MM.1S (cell line): ENCODE measurements around the gene AGGF1.

ENCODE experiments used
- DNase-seq: peaks from one replicate; pipeline ENCODE4 v3.0.0-alpha.2; 2015
- H2AFZ ChIP-seq: fragments of 300-600 bp; sonication (generic); 2 replicates; pipeline ENCODE4 v1.6.0; 2016; ENCODE audit warnings: antibody characterized with exemption, low read length
- H3F3A ChIP-seq: fragments of 300-600 bp; sonication (generic); 2 replicates; pipeline ENCODE4 v1.6.1; 2016; ENCODE audit warnings: mild to moderate bottlenecking, antibody characterized with exemption, low read length, moderate library complexity, mixed read lengths; ENCODE audit not compliant: insufficient read depth
- H3K27ac ChIP-seq: fragments of 300-600 bp; sonication (generic); 2 replicates; pipeline ENCODE4 v1.5.1; 2016; ENCODE audit warnings: mild to moderate bottlenecking, low read length
- H3K27me3 ChIP-seq: fragments of 300-600 bp; sonication (generic); replicated peaks from 2 replicates; pipeline ENCODE4 v1.6.0; 2016; ENCODE audit warnings: low read length; ENCODE audit not compliant: insufficient read depth
- H3K36me3 ChIP-seq: fragments of 300-600 bp; sonication (generic); replicated peaks from 2 replicates; pipeline ENCODE4 v1.6.1; 2016; ENCODE audit warnings: mild to moderate bottlenecking, low read length, mixed read lengths; ENCODE audit not compliant: insufficient read depth
- H3K4me1 ChIP-seq: fragments of 300-600 bp; sonication (generic); 2 replicates; pipeline ENCODE4 v1.6.1; 2016; ENCODE audit warnings: low read length, mixed read lengths
- H3K4me2 ChIP-seq: fragments of 300-600 bp; sonication (generic); 2 replicates; pipeline ENCODE4 v1.6.0; 2016; ENCODE audit warnings: low read depth, low read length
- H3K4me3 ChIP-seq: fragments of 300-600 bp; sonication (generic); 2 replicates; pipeline ENCODE4 v1.5.1; 2016; ENCODE audit warnings: low read length, mixed read lengths
- H3K79me2 ChIP-seq: fragments of 300-600 bp; sonication (generic); 2 replicates; pipeline ENCODE4 v1.6.1; 2016; ENCODE audit warnings: mixed run types, low read length, mixed read lengths
- H3K9ac ChIP-seq: fragments of 300-600 bp; sonication (generic); 2 replicates; pipeline ENCODE4 v1.6.1; 2016; ENCODE audit warnings: low read length, mixed read lengths
- H3K9me2 ChIP-seq: fragments of 300-600 bp; sonication (generic); replicated peaks from 2 replicates; pipeline ENCODE4 v1.6.1; 2016; ENCODE audit warnings: mild to moderate bottlenecking, low read length, mixed read lengths; ENCODE audit not compliant: insufficient read depth
- H3K9me3 ChIP-seq: fragments of 300-600 bp; sonication (generic); replicated peaks from 2 replicates; pipeline ENCODE4 v1.6.1; 2016; ENCODE audit warnings: mild to moderate bottlenecking, low read length, mixed read lengths; ENCODE audit not compliant: insufficient read depth
- H4K20me1 ChIP-seq: fragments of 300-600 bp; sonication (generic); 2 replicates; pipeline ENCODE4 v1.6.1; 2016; ENCODE audit warnings: mild to moderate bottlenecking, low read length, moderate library complexity, mixed read lengths; ENCODE audit not compliant: insufficient read depth
- EZH2 ChIP-seq: fragments of 300-600 bp; sonication (generic); optimal IDR thresholded peaks from 2 replicates; pipeline ENCODE3; 2017; ENCODE audit warnings: low read depth, mild to moderate bottlenecking, antibody characterized with exemption, low read length, mixed read lengths
- EZH2phosphoT487 ChIP-seq: fragments of 300-600 bp; sonication (generic); IDR thresholded peaks from 2 replicates; pipeline ENCODE4 v1.6.1; 2018; ENCODE audit warnings: antibody characterized with exemption, low read length
- TF ChIP-seq, protein P1 (sequence below): fragments of 300-600 bp; sonication (generic); IDR thresholded peaks from 2 replicates; pipeline ENCODE4 v1.5.1; 2016; ENCODE audit warnings: antibody characterized with exemption, low read length, mixed read lengths

Gene AGGF1

DNA sequence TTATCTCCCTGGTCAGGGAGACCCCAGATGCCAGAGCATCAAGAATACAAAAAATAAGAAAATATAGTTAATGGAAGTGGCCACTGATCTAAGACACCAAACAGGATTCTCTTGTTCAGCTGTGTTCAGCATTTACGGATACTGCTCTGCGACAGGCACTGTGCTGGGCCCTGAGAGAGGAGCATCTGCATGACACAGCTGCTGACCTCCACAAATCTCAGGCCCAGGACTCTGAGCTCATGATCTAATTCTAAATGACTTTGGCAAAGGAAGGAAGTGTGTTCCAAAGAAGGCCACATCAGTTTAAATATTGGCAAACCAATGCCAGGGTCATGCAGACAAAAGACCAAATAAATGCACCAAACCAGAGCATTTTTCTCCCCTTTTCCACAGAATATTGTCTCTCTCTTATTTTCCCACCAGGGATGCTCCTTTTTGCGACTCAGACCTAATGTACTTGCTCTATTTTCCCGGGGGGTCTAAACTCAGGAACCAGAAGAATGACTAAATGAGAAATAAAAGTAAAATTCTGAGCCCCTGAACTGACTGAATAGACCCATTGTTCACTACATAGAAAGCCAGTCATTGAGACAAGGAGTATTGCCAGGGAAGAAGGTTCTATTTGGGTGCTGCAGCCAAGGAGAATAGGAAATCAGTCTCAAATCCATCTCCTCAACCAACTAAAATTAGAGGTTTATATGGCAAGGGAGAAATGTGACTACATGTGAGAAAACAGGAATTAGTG lies 1.4 kb upstream of the AGGF1 start:
- H2AFZ ChIP-seq = no peak overlapping the region
- H3K4me3 ChIP-seq = no peak overlapping the region
- H3K4me2 ChIP-seq = no peak overlapping the region
- H3K27me3 ChIP-seq = no peaks in the 10 kb centered on the region
- no peak for DNase-seq
- TF ChIP-seq EZH2 (no peak), EZH2phosphoT487 (no peak)
- TF ChIP-seq, protein P1, sequence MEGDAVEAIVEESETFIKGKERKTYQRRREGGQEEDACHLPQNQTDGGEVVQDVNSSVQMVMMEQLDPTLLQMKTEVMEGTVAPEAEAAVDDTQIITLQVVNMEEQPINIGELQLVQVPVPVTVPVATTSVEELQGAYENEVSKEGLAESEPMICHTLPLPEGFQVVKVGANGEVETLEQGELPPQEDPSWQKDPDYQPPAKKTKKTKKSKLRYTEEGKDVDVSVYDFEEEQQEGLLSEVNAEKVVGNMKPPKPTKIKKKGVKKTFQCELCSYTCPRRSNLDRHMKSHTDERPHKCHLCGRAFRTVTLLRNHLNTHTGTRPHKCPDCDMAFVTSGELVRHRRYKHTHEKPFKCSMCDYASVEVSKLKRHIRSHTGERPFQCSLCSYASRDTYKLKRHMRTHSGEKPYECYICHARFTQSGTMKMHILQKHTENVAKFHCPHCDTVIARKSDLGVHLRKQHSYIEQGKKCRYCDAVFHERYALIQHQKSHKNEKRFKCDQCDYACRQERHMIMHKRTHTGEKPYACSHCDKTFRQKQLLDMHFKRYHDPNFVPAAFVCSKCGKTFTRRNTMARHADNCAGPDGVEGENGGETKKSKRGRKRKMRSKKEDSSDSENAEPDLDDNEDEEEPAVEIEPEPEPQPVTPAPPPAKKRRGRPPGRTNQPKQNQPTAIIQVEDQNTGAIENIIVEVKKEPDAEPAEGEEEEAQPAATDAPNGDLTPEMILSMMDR = no peak
- peaks cover 15% of the 10 kb centered on the region for H3K79me2 ChIP-seq
- no peaks in the 10 kb centered on the region for H3F3A ChIP-seq
- no peak overlapping the region for H3K27ac ChIP-seq
- H3K36me3 ChIP-seq = no peaks in the 10 kb centered on the region
- no peaks in the 10 kb centered on the region for H4K20me1 ChIP-seq
- H3K9ac ChIP-seq = no peak overlapping the region
- H3K9me2 ChIP-seq = no peaks in the 10 kb centered on the region
- no peaks in the 10 kb centered on the region for H3K9me3 ChIP-seq
- H3K4me1 ChIP-seq = peaks cover 4% of the 10 kb centered on the region

DNA sequence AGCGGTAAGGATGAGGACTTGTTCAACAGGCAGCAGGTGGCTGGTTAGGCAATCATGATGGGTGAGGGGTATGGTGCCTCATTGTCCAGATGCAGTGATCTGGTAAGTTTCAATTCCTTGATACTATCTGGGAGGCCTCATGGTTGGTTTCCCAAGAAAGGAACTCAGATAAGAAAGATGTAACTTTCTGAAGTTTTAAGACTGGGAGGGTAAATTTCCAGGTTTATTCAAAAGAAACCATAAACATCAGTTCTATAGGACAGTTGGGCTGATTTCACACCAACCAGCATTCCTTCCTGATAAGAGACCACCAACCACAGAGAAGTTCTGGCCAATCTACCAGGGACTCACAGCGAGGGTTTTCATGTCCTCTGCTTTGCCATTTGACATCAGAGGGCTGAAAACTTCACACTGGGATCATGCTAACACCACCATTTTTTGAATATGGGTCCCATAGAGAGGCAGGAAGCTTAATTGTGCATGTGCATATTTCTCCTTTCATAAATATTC lies 773 bp upstream of the AGGF1 start:
- peaks cover 15% of the 10 kb centered on the region for H3K79me2 ChIP-seq
- no peaks in the 10 kb centered on the region for H4K20me1 ChIP-seq
- H3K4me3 ChIP-seq = 0 out of 2 replicates have a peak overlapping the region, but pooled peaks have one; percentile 85
- H3K36me3 ChIP-seq = no peaks in the 10 kb centered on the region
- no peak for DNase-seq
- no peaks in the 10 kb centered on the region for H3K9me3 ChIP-seq
- peak overlapping the region; percentile 84; the same call in 1 of the 2 replicates for H3K4me2 ChIP-seq
- no peaks in the 10 kb centered on the region for H3K9me2 ChIP-seq
- TF ChIP-seq, protein P1 = no peak
- TF ChIP-seq EZH2 = no peak
- H2AFZ ChIP-seq = peak overlapping the region; percentile 79
- no peaks in the 10 kb centered on the region for H3F3A ChIP-seq
- H3K27ac ChIP-seq = no peak overlapping the region
- no peak overlapping the region for H3K9ac ChIP-seq
- no peaks in the 10 kb centered on the region for H3K27me3 ChIP-seq
- peaks cover 4% of the 10 kb centered on the region for H3K4me1 ChIP-seq

DNA sequence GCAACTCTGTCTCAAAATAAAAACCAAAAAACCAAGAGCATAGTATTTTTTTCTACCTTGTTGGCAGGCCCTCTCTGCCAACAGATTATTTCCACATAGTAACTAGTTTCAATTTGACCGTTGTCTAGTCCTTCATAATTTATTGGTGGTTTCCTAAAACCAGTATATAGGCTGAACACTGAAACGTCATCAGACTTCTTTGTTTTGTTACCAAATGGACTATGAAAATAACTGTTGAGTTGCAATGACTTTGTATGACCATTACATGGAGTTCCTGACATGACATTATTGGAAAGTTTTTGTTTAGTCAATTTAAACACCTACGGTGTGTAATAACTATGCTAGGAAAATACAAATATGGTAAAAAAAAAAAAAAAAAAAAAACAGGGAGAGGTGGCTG lies 1.7 kb downstream of the AGGF1 start:
- Histone ChIP-seq H3K9me3 (no peaks in the 10 kb centered on the region), H3F3A (no peaks in the 10 kb centered on the region), H3K36me3 (no peaks in the 10 kb centered on the region; the same call in 1 of the 2 replicates), H3K9me2 (no peaks in the 10 kb centered on the region), H3K27ac (no peak overlapping the region), H3K4me1 (peaks cover 4% of the 10 kb centered on the region), H2AFZ (no peak overlapping the region), H3K27me3 (no peaks in the 10 kb centered on the region), H3K4me2 (no peak overlapping the region), H4K20me1 (no peaks in the 10 kb centered on the region), H3K9ac (no peak overlapping the region), H3K4me3 (no peak overlapping the region), H3K79me2 (peaks cover 15% of the 10 kb centered on the region)
- TF ChIP-seq, protein P1 = no peak
- no peak for TF ChIP-seq EZH2phosphoT487
- TF ChIP-seq EZH2 = no peak
- no peak for DNase-seq
